VCaP (cell line): ENCODE measurements around the gene PRKCH.

Experiments used
- H3K27ac ChIP-seq: fragments of 450-650 bp; 2 replicates; pipeline ENCODE4 v1.5.1; 2017
- TF ChIP-seq, protein P1 (sequence below): fragments of 450-650 bp; conservative IDR thresholded peaks from 2 replicates; pipeline ENCODE4 v1.5.1; 2017; ENCODE audit warnings: mild to moderate bottlenecking, moderate library complexity

Gene PRKCH

DNA sequence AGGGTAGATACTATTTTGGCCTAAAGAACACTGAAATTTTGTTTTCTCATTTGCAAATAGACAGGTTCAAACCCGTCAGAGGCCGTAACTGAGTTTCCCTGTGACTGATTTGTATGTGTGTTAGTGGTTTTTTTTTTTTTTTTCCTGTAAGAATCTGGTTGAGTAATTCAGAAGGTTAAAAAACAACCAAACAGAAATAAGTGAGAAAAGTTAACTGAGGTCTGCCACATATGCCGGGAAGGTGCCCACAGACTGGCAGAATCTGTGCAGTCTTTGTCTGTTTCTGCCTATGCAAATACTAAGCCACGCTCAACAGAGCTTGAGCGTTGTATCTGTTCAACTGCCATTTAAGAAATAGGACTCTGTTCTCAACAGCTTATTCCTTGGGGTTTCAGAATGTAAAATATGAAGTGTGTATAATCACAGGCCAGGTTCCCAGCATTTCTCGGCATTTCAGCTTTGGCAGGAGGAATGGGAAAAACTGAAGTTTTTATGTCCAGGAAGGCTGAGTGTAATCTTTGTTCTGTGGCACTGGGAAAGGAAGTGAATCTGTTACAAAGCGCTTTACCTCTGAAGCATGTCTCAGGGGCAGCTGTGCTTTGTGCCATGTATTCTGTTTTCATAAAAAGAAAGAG, 181.9 kb downstream of the PRKCH start:
- H3K27ac ChIP-seq: no peak overlapping the region
- TF ChIP-seq, protein P1, sequence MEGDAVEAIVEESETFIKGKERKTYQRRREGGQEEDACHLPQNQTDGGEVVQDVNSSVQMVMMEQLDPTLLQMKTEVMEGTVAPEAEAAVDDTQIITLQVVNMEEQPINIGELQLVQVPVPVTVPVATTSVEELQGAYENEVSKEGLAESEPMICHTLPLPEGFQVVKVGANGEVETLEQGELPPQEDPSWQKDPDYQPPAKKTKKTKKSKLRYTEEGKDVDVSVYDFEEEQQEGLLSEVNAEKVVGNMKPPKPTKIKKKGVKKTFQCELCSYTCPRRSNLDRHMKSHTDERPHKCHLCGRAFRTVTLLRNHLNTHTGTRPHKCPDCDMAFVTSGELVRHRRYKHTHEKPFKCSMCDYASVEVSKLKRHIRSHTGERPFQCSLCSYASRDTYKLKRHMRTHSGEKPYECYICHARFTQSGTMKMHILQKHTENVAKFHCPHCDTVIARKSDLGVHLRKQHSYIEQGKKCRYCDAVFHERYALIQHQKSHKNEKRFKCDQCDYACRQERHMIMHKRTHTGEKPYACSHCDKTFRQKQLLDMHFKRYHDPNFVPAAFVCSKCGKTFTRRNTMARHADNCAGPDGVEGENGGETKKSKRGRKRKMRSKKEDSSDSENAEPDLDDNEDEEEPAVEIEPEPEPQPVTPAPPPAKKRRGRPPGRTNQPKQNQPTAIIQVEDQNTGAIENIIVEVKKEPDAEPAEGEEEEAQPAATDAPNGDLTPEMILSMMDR: no peak

DNA sequence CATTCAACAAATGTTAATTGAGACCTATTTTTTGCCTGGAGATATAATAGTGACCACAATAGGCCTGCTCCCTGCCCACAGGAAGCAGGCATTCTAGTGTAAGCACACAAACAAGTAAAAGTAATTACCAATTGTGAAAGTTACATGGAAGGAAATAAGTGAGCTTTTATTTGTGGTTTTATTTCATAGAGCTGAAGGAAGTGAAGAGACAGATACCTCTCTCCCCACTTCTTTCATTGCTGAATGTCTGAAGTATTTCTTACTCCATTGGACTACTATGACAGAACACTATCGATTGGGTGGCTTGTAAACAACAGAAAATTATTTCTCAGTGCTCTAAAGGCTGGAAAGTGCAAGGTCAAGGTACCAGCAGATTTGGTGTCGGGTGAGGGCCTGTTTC, 183.5 kb downstream of the PRKCH start:
- no peak overlapping the region for H3K27ac ChIP-seq
- TF ChIP-seq, protein P1: no peak

DNA sequence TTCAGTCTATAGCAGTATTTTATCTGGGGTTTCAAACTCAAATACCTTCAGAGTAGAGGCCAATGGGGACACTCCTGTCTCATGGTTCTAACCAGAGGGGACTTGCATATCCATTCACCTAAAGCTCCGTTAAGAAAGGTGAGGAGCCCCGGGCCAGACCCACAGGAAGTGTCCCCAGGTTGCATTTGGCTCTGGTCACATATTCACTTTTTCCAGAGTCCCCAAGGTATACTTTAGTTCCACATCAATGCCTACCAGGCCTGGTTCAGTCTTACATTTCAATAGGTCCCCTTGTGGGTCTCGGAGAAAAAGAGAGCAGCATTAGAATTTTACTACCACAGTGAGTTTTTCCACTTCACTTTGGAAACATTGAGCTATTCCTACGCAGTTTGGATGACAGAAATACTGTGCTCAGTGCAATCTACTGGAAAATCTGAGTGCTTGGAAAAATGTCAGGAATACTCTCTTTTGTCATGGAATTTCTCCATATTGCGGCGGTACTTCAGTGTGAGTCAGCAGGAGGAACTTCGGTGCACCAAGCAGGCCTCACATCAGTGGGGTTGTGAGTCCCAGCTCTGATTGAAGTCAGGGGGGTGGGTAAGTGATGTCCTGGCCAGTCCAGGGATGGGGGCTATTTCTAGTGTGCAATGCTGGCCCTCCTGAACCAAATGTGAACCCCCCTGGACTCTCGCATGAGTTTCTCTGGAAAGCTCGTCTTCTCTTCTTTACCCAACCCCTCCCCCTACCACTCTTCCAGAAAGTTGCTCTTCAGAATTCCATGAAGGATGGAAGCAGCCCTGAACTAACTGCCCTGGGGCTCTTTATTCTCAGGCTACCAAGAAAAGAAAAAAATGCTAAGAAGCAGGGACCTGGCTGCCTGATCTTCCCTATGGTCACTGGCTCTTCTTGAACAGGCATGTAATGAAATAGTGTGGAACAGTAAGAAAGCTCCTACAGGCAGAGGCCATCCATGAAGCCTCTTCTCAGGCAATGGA, 184.7 kb downstream of the PRKCH start:
- no peak overlapping the region for H3K27ac ChIP-seq
- TF ChIP-seq, protein P1: no peak

DNA sequence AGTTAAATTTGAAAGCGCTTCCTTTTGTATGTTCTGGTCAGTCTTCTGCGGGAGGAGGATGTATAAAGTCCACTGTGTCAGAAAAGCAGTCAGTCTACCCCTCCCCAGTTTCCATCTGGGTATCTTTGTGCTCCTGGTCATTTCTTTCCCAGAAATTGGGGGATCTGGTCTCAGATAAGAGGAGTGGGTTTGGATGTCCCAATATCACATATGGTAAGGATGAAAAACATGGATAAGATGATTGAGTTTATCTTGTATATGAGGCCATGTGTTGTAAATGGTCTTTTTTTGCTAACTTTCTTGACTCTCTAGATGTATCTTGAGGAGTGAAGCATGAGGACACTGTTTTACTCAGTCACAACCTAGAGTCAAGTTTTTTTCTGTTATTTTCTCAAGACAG, 187.1 kb downstream of the PRKCH start:
- H3K27ac ChIP-seq: no peak overlapping the region
- TF ChIP-seq, protein P1: no peak

DNA sequence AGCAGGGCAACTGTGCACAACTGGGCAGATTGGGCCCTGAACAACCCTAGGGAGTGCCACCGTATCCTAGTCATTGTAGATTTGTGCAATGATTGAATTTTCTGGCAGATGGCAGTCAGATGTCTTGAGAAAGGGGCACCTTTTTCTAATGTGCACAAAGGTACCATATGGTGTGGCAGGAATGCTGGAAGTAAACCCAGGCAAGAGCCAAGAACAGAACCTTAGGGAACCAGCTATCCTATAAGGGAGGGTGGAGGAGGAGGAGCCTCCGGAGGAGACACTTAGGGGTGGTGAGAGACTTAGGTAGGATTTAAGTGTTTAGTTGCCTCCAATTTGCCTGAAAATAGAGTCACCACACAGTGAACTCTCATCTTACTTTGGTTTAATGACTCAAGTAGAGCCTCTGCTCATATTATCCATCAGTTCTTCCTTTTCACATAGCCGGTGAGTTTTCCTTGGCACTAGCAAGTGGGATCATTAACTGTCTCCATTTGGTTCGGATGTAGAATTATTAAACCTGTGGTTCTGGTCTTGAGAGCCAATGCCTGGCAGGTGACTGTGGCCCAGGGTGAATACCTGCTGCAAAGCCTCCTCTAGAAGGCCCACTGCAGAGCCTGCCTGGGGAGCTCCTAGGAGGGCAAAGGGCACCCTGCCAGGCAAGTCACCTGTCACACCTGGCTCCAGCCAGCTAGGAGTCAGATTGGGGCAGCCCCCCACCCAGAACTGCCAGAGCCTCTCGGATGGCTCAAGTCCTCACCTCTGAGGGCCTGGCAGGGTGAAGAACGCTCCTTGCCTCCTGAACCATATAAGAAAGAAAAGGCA, 189.6 kb downstream of the PRKCH start:
- H3K27ac ChIP-seq: peak overlapping the region; percentile 82
- TF ChIP-seq, protein P1: no peak

DNA sequence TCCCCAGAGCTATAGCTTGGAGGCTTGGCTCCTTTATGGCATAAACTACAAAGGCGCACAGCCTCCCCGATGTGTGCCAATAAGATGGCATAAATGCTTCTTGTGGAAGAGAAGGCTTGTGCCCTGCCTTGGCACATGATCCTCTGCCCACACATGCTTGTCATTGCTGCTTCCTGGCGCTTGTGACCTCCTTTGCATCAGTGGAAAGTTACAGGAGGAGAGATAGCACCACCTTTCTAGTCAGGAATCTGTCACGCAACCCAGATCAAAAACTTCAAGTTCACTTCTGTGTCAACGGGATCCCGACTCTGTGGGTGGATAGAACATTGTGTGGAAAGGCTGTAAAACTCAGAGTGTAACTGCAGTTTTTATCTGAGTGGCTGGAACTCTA, 190.2 kb downstream of the PRKCH start:
- TF ChIP-seq, protein P1: no peak

More for the DNA sequence above, 190.2 kb downstream of the PRKCH start:
- H3K27ac ChIP-seq: peak overlapping the region; percentile 82
